ENCODE data around the gene C2CD4D. TPM values are rescaled to one million over a fixed set of nuclear protein-coding genes. Genes with fewer than 3 reads are reported as not detected.

C2CD4D gene
- polyA plus RNA-seq, 1 donor (not counting 4 experiments of a cell fraction or from before 2014, with no cell fraction given) = 0.05 TPM

DNA sequence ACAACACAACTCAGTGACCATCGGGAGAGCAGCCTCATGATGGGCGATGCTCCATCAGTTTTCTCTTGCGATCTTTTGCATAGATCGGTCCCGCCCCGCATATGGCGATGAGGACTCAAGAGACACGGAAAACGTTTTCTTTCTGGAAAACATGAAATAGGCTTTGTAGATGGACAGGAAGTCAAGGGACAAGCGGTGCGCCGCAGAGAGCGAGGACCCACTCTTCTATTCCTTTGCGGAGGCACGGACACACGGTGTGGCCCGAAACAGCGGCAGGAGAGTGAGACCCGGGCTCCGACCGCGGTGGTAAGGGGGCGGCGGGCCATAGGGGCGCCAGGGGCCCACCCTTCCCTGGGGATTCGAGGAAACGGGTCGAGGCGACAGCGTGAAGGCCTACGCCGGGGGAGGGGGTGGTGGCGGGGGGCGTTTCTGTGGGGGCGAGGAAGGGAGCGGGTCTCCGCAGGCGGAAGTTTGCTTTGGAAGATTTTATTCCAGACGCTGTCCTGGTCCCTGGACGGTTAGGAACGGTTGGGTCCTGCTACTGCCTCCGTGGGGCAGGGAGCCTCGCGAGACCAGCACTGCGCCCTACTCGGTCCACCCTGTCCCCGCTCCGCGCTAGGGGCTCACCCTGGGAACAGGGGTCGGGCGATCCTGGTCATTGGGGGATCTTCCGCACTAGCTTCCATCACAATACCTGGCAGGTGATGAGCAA is 48.5 kb downstream of the C2CD4D start:
- dilution Hi-C loops (cut with MboI; ENCODE audit: extremely low pct_ligation_motif_present, low sequenced_read_pairs) = no loop called here
- H3K27me3 ChIP-seq (ENCODE audit: control insufficient read depth, extremely low read depth, insufficient read depth, low read length) = no peaks in the 10 kb centered on the region
- peak overlapping the region; percentile 36 for H3K27ac ChIP-seq (ENCODE audit: control insufficient read depth, insufficient read depth, low read length)
- FAIRE-seq (no peak), DNase-seq (ENCODE audit: low read depth, low spot score) (no peak)
- H3K9me3 ChIP-seq (ENCODE audit: control insufficient read depth, low read depth, low read length) = no peaks in the 10 kb centered on the region
- H3K36me3 ChIP-seq (ENCODE audit: control insufficient read depth in 2 of 2, extremely low read depth in 1 of 2, insufficient read depth in 2 of 2, low read length in 2 of 2) = peaks cover 0 to 2% of the 10 kb centered on the region in 2 experiments
- H3K9me1 ChIP-seq (ENCODE audit: control insufficient read depth, extremely low read depth, insufficient read depth, low read length) = no peaks in the 10 kb centered on the region
- H4K20me1 ChIP-seq (ENCODE audit: control insufficient read depth, extremely low read depth, insufficient read depth, low read length) = no peaks in the 10 kb centered on the region
- H3K4me2 ChIP-seq (ENCODE audit: control insufficient read depth, extremely low read depth, insufficient read depth, low read depth, low read length) = peak overlapping the region; percentile 97
- TF ChIP-seq, protein P1, sequence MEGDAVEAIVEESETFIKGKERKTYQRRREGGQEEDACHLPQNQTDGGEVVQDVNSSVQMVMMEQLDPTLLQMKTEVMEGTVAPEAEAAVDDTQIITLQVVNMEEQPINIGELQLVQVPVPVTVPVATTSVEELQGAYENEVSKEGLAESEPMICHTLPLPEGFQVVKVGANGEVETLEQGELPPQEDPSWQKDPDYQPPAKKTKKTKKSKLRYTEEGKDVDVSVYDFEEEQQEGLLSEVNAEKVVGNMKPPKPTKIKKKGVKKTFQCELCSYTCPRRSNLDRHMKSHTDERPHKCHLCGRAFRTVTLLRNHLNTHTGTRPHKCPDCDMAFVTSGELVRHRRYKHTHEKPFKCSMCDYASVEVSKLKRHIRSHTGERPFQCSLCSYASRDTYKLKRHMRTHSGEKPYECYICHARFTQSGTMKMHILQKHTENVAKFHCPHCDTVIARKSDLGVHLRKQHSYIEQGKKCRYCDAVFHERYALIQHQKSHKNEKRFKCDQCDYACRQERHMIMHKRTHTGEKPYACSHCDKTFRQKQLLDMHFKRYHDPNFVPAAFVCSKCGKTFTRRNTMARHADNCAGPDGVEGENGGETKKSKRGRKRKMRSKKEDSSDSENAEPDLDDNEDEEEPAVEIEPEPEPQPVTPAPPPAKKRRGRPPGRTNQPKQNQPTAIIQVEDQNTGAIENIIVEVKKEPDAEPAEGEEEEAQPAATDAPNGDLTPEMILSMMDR (optimal IDR thresholded peaks at IDR 0.05 in 1 of 3, IDR thresholded peaks at IDR 0.05 in 1 of 3, conservative IDR thresholded peaks at IDR 0.05 in 1 of 3; ENCODE audit: extremely low read depth in 1 of 3, insufficient read depth in 2 of 3, low read length in 3 of 3) = no peak
- TF ChIP-seq EZH2 (IDR thresholded peaks at IDR 0.05; ENCODE audit: low read length) = no peak
- no peaks in the 10 kb centered on the region for H3K4me1 ChIP-seq (ENCODE audit: control insufficient read depth, extremely low read depth, insufficient read depth, low read length)
- no peaks in the 10 kb centered on the region for H3K79me2 ChIP-seq (ENCODE audit: control insufficient read depth, insufficient read depth, low read length)
- H3K9ac ChIP-seq (ENCODE audit: control insufficient read depth, extremely low read depth, insufficient read depth, low read length) = peak overlapping the region; percentile 78
- peak overlapping the region; percentile 67 to 99 (median 92) for H3K4me3 ChIP-seq (ENCODE audit: control insufficient read depth in 2 of 3, extremely low read depth in 1 of 3, insufficient read depth in 2 of 3, low read depth in 1 of 3, low read length in 3 of 3)
- H2AFZ ChIP-seq (ENCODE audit: control insufficient read depth, low read length) = peak overlapping the region; percentile 100

DNA sequence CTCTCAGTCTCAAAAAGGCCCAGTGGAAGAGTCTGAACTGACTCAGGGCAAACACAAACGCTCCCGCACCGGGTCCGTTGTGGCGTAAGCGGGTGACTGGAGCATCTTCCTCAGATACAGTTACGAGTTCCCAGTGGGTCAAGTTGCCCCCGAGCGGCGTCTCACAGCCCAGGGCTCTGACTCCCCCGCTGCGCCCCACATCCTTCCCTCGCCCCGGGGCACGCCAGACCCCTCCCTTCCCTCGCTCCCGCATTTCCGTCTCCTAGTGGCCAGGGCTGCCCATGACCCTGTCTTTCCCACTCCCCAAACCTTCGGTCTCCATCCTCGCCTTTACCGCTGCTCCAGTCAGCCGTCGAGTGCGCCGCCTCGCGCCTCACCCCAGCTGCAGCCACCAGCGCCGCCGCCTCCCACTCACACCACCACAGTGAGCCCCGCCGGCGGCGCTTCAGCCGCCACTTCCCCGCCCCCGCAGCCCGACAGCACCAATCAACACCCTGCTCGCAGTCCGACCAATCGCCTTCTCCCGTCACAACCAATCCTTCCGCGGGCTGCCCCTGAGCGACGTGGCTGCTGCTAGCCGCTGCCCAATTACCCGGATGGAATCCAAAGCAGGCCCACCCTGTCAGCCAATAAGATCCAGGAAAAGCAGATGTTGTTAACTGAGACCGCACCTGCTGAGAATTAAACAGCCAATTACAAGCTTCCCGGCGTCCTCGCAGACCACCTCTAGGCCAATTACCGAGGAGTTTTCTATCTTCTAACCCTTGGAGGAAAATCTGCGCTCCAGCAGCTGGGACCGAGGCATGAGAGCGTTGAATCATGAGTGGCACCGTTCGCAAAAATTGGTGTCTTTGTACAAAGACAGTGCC is 49.3 kb downstream of the C2CD4D start, which contains the start of gene TDRKH:
TSS of gene TDRKH (minus strand) at position 430 of the 869 bp plus-strand sequence. CDS start 7,478 bp downstream, outside the sequence.
- peak; percentile 91 for DNase-seq (ENCODE audit: low read depth, low spot score)
- H3K4me3 ChIP-seq (ENCODE audit: control insufficient read depth in 2 of 3, extremely low read depth in 1 of 3, insufficient read depth in 2 of 3, low read depth in 1 of 3, low read length in 3 of 3) = peak within 1 kb of the TSS; percentile 67 to 99 (median 92)
- H3K27me3 ChIP-seq (ENCODE audit: control insufficient read depth, extremely low read depth, insufficient read depth, low read length) = no peaks in the 10 kb centered on the region
- H3K79me2 ChIP-seq (ENCODE audit: control insufficient read depth, insufficient read depth, low read length) = no peaks in the 10 kb centered on the region
- FAIRE-seq = peak; percentile 96
- H3K4me1 ChIP-seq (ENCODE audit: control insufficient read depth, extremely low read depth, insufficient read depth, low read length) = no peaks in the 10 kb centered on the region
- H4K20me1 ChIP-seq (ENCODE audit: control insufficient read depth, extremely low read depth, insufficient read depth, low read length) = no peaks in the 10 kb centered on the region
- dilution Hi-C loops (cut with MboI; ENCODE audit: extremely low pct_ligation_motif_present, low sequenced_read_pairs) = no loop called here
- H2AFZ ChIP-seq (ENCODE audit: control insufficient read depth, low read length) = peak within 1 kb of the TSS; percentile 100
- no peaks in the 10 kb centered on the region for H3K9me1 ChIP-seq (ENCODE audit: control insufficient read depth, extremely low read depth, insufficient read depth, low read length)
- peak within 1 kb of the TSS; percentile 97 for H3K4me2 ChIP-seq (ENCODE audit: control insufficient read depth, extremely low read depth, insufficient read depth, low read depth, low read length)
- no peak for TF ChIP-seq EZH2 (IDR thresholded peaks at IDR 0.05; ENCODE audit: low read length)
- TF ChIP-seq, protein P1 (optimal IDR thresholded peaks at IDR 0.05 in 1 of 3, IDR thresholded peaks at IDR 0.05 in 1 of 3, conservative IDR thresholded peaks at IDR 0.05 in 1 of 3; ENCODE audit: extremely low read depth in 1 of 3, insufficient read depth in 2 of 3, low read length in 3 of 3) = peak; percentile 19 to 55 (median 35)
- H3K36me3 ChIP-seq (ENCODE audit: control insufficient read depth in 2 of 2, extremely low read depth in 1 of 2, insufficient read depth in 2 of 2, low read length in 2 of 2) = peaks cover 0 to 2% of the 10 kb centered on the region in 2 experiments
- H3K27ac ChIP-seq (ENCODE audit: control insufficient read depth, insufficient read depth, low read length) = peak within 1 kb of the TSS; percentile 36
- peak within 1 kb of the TSS; percentile 78 for H3K9ac ChIP-seq (ENCODE audit: control insufficient read depth, extremely low read depth, insufficient read depth, low read length)
- H3K9me3 ChIP-seq (ENCODE audit: control insufficient read depth, low read depth, low read length) = no peaks in the 10 kb centered on the region

Small RNA genes lying within 50 kb of the gene (small RNA-seq; reads per million reads assigned to genes)
- 0 reads per million in 3 experiments for gene RF00019 (ENCODE audit: insufficient read length in 3 of 3, low read depth in 3 of 3, low replicate concordance in 1 of 3)

Other genes with a start within 250 kb of the C2CD4D start
- gene SNX27, start 227.8 kb downstream of the C2CD4D start, polyA plus RNA-seq = 10.2 to 17.3 TPM (median 15.7 TPM) in 3 replicates
- not detected in 3 replicates for gene CELF3, start 123.0 kb downstream of the C2CD4D start, polyA plus RNA-seq
- not detected in 3 replicates for gene RIIAD1, start 118.3 kb downstream of the C2CD4D start, polyA plus RNA-seq
- 73.7 to 125 TPM (median 75.0 TPM) in 3 replicates for gene MRPL9, start 76.3 kb downstream of the C2CD4D start, polyA plus RNA-seq
- gene TDRKH, start 49.3 kb downstream of the C2CD4D start, polyA plus RNA-seq = 7.1 to 10.4 TPM (median 9.7 TPM) in 3 replicates
- gene LINGO4, start 34.4 kb downstream of the C2CD4D start, polyA plus RNA-seq = not detected in 3 replicates
- 0.05 to 0.13 TPM (median 0.12 TPM) in 3 replicates for gene RORC, start 8.0 kb downstream of the C2CD4D start, polyA plus RNA-seq
- 0.18 to 0.61 TPM (median 0.19 TPM) in 3 replicates for gene THEM5, start 13.9 kb upstream of the C2CD4D start, polyA plus RNA-seq
- 20.1 to 23.3 TPM (median 20.2 TPM) in 3 replicates for gene THEM4, start 69.7 kb upstream of the C2CD4D start, polyA plus RNA-seq
- gene S100A10, start 154.0 kb upstream of the C2CD4D start, polyA plus RNA-seq = 762 to 1,688 TPM (median 1,061 TPM) in 3 replicates
- gene S100A11, start 197.2 kb upstream of the C2CD4D start, polyA plus RNA-seq = 3,230 to 4,658 TPM (median 4,125 TPM) in 3 replicates
- 0.08 TPM in 1 of 3 replicates, not detected in the others for gene TCHHL1, start 249.2 kb upstream of the C2CD4D start, polyA plus RNA-seq